Psoas muscle (tissue), 8 donors: ENCODE measurements around the gene RYR1. TPM values are rescaled to one million over a fixed set of nuclear protein-coding genes. Genes with fewer than 3 reads are reported as not detected.

Experiments
- ATAC-seq, 4 donors: fragments of 200-7000 bp; cut with Tn5 transposase; one replicate each; pipeline ENCODE4 v1.9.1; 2020; ENCODE audit warnings: moderate library complexity in 3 of 4, mild to moderate bottlenecking in 2 of 4
- DNase-seq, 2 donors: peaks; one replicate each; pipeline ENCODE4 v3.0.0-alpha.2; 2020
- H3K27ac ChIP-seq: fragments of 200-600 bp; one replicate; pipeline ENCODE4 v1.8.0; 2022
- H3K27me3 ChIP-seq, 3 donors: fragments of 200-600 bp in 1 of 3; one replicate each; pipeline versions ENCODE4 v1.6.1 to v1.8.0; 2013 to 2022; ENCODE audit warnings: low read length in 2 of 3, mild to moderate bottlenecking in 2 of 3, moderate library complexity in 1 of 3; ENCODE audit not compliant: insufficient read depth in 3 of 3
- H3K36me3 ChIP-seq, 2 donors: fragments of 200-600 bp in 1 of 2; one replicate each; pipeline versions ENCODE4 v1.6.1 to v1.8.0; 2013 to 2022; ENCODE audit warnings: low read depth in 1 of 2, mild to moderate bottlenecking in 1 of 2, moderate library complexity in 1 of 2; ENCODE audit not compliant: insufficient read depth in 1 of 2
- H3K4me1 ChIP-seq: fragments of 200-600 bp; one replicate; pipeline ENCODE4 v1.8.0; 2022
- H3K4me3 ChIP-seq: fragments of 200-600 bp; one replicate; pipeline ENCODE4 v1.8.0; 2022; ENCODE audit warnings: mild to moderate bottlenecking
- H3K9me3 ChIP-seq: fragments of 200-600 bp; one replicate; pipeline ENCODE4 v1.8.0; 2022
- CTCF ChIP-seq: fragments of 200-600 bp; IDR thresholded peaks from one replicate; pipeline ENCODE4 v1.8.0; 2022; ENCODE audit warnings: antibody characterized with exemption
- WGBS, 3 donors: extraction: QIAGEN DNeasy Blood & Tissue Kit; methylation state at CpG; one replicate each; pipeline versions ENCODE4 v1.1.6 to v1.1.7; 2013; 5-methylcytosine and 5-hydroxymethylcytosine counted together
- intact Hi-C, 2 donors: fragments of 100-400 bp; cut with DNase I; formaldehyde crosslinking; loops; one replicate each; pipeline versions ENCODE4 v1.11.0 to v1.14.2; 2022
- polyA plus RNA-seq, 3 donors: library from polyadenylated mRNA; stranded (reverse); fragments of 200-250 nt; gene quantifications; one replicate each; pipeline ENCODE4 v1.2.3, GENCODE V29; 2013
- total RNA-seq, 4 donors: library from RNA; stranded (reverse); fragmentation: NEBNext Ultra II Directional in 2 of 4; extraction: Animal tissue kit (Norgen Biotek cat#: 25700) in 2 of 4; gene quantifications; one replicate each; pipeline versions ENCODE4 v1.2.1 to v1.2.4, GENCODE V29; 2021 to 2023
- donor health status: healthy with polysubstance abuse.
- donor health status: DM: no; HTN: no; CAD: no; lungs with moderate emphysema.
- donor health status: Bipolar disorder and iron deficiency.
- donor health status: healthy.
- donor health status: DM: yes; HTN: yes; CAD: no.
- donor health status: DM: no; HTN: no; CAD: no.
- donor health status: DM: no; HTN: no; CAD: no.
- donor health status: DM: yes; HTN: yes; CAD: no.

The RYR1 gene
- total and polyA plus RNA-seq, 7 donors: 56.0 to 1,211 (median 572) TPM

- H3K27ac ChIP-seq: no peak overlapping the region
- H3K36me3 ChIP-seq: no peaks in the 10 kb centered on the region
- H3K27me3 ChIP-seq: no peaks in the 10 kb centered on the region
- no peak overlapping the region for H3K4me3 ChIP-seq
- H3K9me3 ChIP-seq: no peaks in the 10 kb centered on the region
- H3K4me1 ChIP-seq: peaks cover 18% of the 10 kb centered on the region
- WGBS, 3 donors: 68 to 69% (median 69%) methylated on average over 14 of the region's 14 CpGs
- TF ChIP-seq CTCF: no peak
- ATAC-seq (no peak), DNase-seq (no peak)
- intact Hi-C loops: no loop called here
Measured at GRCh38 chr19:38429055-38429810, 4.3 kb upstream of the RYR1 start.

GRCh38 chr19:38429811-38430156 is 3.7 kb upstream of the RYR1 start:
- Histone ChIP-seq H3K9me3 (no peaks in the 10 kb centered on the region), H3K27me3 (no peaks in the 10 kb centered on the region), H3K36me3 (no peaks in the 10 kb centered on the region), H3K4me3 (no peak overlapping the region), H3K4me1 (peaks cover 18% of the 10 kb centered on the region), H3K27ac (no peak overlapping the region)
- no peak for DNase-seq
- no peak for TF ChIP-seq CTCF
- intact Hi-C loops: no loop called here
- no peak for ATAC-seq
- WGBS, 3 donors: 86 to 94% (median 87%) methylated on average over 2 of the region's 2 CpGs

GRCh38 chr19:38430931-38431330 is 2.6 kb upstream of the RYR1 start:
- Histone ChIP-seq H3K27ac (peak overlapping the region; percentile 98), H3K4me1 (peaks cover 27% of the 10 kb centered on the region), H3K4me3 (no peak overlapping the region), H3K27me3 (no peaks in the 10 kb centered on the region), H3K36me3 (peaks cover 0 to 5% of the 10 kb centered on the region in 2 donors), H3K9me3 (no peaks in the 10 kb centered on the region)
- TF ChIP-seq CTCF: no peak
- no peak for DNase-seq
- intact Hi-C loops: no loop called here
- 87 to 89% (median 88%) methylated on average over 7 of the region's 7 CpGs for WGBS, 3 donors
- no peak for ATAC-seq

GRCh38 chr19:38434549-38435051 is 1.1 kb downstream of the RYR1 start:
- H3K27ac ChIP-seq: peak overlapping the region; percentile 98
- ATAC-seq: peak; percentile 79 to 85 (median 81)
- peaks cover 0 to 19% of the 10 kb centered on the region in 2 donors for H3K36me3 ChIP-seq
- intact Hi-C loops: no loop called here
- TF ChIP-seq CTCF: no peak
- peak; percentile 85 to 95 for DNase-seq
- peaks cover 49% of the 10 kb centered on the region for H3K4me1 ChIP-seq
- 3 to 5% (median 3%) methylated on average over 13 of the region's 13 CpGs for WGBS, 3 donors
- no peaks in the 10 kb centered on the region for H3K27me3 ChIP-seq
- H3K4me3 ChIP-seq: peak overlapping the region; percentile 90
- no peaks in the 10 kb centered on the region for H3K9me3 ChIP-seq
